Large intestine (tissue), 12 donors: Measurements from ENCODE around the gene CCDC39. TPM values are rescaled to one million over a fixed set of nuclear protein-coding genes. Genes with fewer than 3 reads are reported as not detected.

Experiments used
- DNase-seq, 2 donors: peaks; one replicate each; pipeline versions ENCODE4 v3.0.0 to v3.0.0-alpha.2; 2013
- H3K27ac ChIP-seq: one replicate; pipeline ENCODE4 v1.5.1; 2013; ENCODE audit warnings: low read length
- H3K27me3 ChIP-seq: 2 replicates; pipeline ENCODE4 v1.6.1; 2013; ENCODE audit warnings: low read length; ENCODE audit not compliant: control insufficient read depth, insufficient read depth
- H3K36me3 ChIP-seq: 2 replicates; pipeline ENCODE4 v1.6.1; 2013; ENCODE audit warnings: low read length; ENCODE audit not compliant: control insufficient read depth, insufficient read depth
- H3K4me1 ChIP-seq: one replicate; pipeline ENCODE4 v1.6.1; 2013; ENCODE audit warnings: low read length; ENCODE audit not compliant: control insufficient read depth, insufficient read depth
- H3K4me3 ChIP-seq: one replicate; pipeline ENCODE4 v1.5.1; 2013; ENCODE audit warnings: low read length
- H3K9me3 ChIP-seq: one replicate; pipeline ENCODE4 v1.6.1; 2013; ENCODE audit warnings: mild to moderate bottlenecking, low read depth, low read length, moderate library complexity; ENCODE audit not compliant: control insufficient read depth
- WGBS: methylation state at CpG from one replicate; pipeline ENCODE4 v1.1.5; 2013; ENCODE audit warnings: low lambda C conversion rate; ENCODE audit not compliant: insufficient coverage; 5-methylcytosine and 5-hydroxymethylcytosine counted together
- long read RNA-seq, 11 donors: transcript quantifications; one replicate each; lab custom pipeline, GENCODE V29; 2026
- polyA plus RNA-seq: library from polyadenylated mRNA; unstranded; fragments of 120-200 nt; gene quantifications from one replicate; pipeline ENCODE4 v1.2.1, GENCODE V29; 2013

Gene CCDC39
- not detected for polyA plus RNA-seq
- long read RNA-seq, donor 1 = 0 reads
- long read RNA-seq, donor 2 = 0 reads
- long read RNA-seq, donor 3 = 0 reads
- long read RNA-seq, donor 4 = 0 reads
- long read RNA-seq, donor 5 = 0 reads
- long read RNA-seq, donor 6 = 0 reads
- long read RNA-seq, donor 7 = 0 reads
- long read RNA-seq, donor 8 = 0 reads
- long read RNA-seq, donor 9 = 0 reads
- long read RNA-seq, donor 10 = 0 reads
- long read RNA-seq, donor 11, partial matches to known transcripts = 0 of 7 reads
- long read RNA-seq, donor 11, other reads (novel, unspliced or antisense) = 7 of 7 reads

GRCh38 chr3:180679178-180680096, at the start of gene CCDC39:
TSS of gene CCDC39 (minus strand) at chr3:180679489. CDS start at chr3:180679380, 109 bp downstream.
- H3K27me3 ChIP-seq = peaks cover 15% of the 10 kb centered on the region
- no peaks in the 10 kb centered on the region for H3K9me3 ChIP-seq
- DNase-seq = peak; percentile 56 to 88
- no peaks in the 10 kb centered on the region for H3K36me3 ChIP-seq
- peak within 1 kb of the TSS; percentile 43 for H3K27ac ChIP-seq
- H3K4me3 ChIP-seq = peak within 1 kb of the TSS; percentile 71
- no peaks in the 10 kb centered on the region for H3K4me1 ChIP-seq
- WGBS = no CpG with 5 or more reads among the region's 56 CpGs

- no peaks in the 10 kb centered on the region for H3K4me1 ChIP-seq
- H3K27me3 ChIP-seq = no peaks in the 10 kb centered on the region
- no peaks in the 10 kb centered on the region for H3K9me3 ChIP-seq
- 0% methylated on average over 1 of the region's 1 CpG for WGBS
- DNase-seq = no peak
- H3K27ac ChIP-seq = no peak overlapping the region
- H3K36me3 ChIP-seq = no peaks in the 10 kb centered on the region
- no peak overlapping the region for H3K4me3 ChIP-seq
These were observed 40.7 kb upstream of the CCDC39 start for GRCh38 chr3:180720012-180720411.

GRCh38 chr3:180707896-180708295, 28.6 kb upstream of the CCDC39 start:
- DNase-seq = no peak
- Histone ChIP-seq H3K9me3 (no peaks in the 10 kb centered on the region), H3K4me1 (no peaks in the 10 kb centered on the region), H3K27ac (no peak overlapping the region), H3K4me3 (no peak overlapping the region), H3K27me3 (no peaks in the 10 kb centered on the region), H3K36me3 (no peaks in the 10 kb centered on the region)
- WGBS = no CpG with 5 or more reads among the region's 2 CpGs

- WGBS = 78% methylated on average over 3 of the region's 4 CpGs
- no peak for DNase-seq
- no peak overlapping the region for H3K4me3 ChIP-seq
These were observed 26.3 kb upstream of the CCDC39 start for GRCh38 chr3:180705619-180706018.

GRCh38 chr3:180704532-180704931, 25.2 kb upstream of the CCDC39 start:
- H3K9me3 ChIP-seq = no peaks in the 10 kb centered on the region
- no peak overlapping the region for H3K4me3 ChIP-seq
- no peak overlapping the region for H3K27ac ChIP-seq
- H3K4me1 ChIP-seq = no peaks in the 10 kb centered on the region
- no peaks in the 10 kb centered on the region for H3K36me3 ChIP-seq
- no peak for DNase-seq
- no peaks in the 10 kb centered on the region for H3K27me3 ChIP-seq

More at GRCh38 chr3:180705619-180706018, 26.3 kb upstream of the CCDC39 start:
- Histone ChIP-seq H3K4me1 (no peaks in the 10 kb centered on the region), H3K27me3 (no peaks in the 10 kb centered on the region), H3K9me3 (no peaks in the 10 kb centered on the region), H3K36me3 (no peaks in the 10 kb centered on the region), H3K27ac (no peak overlapping the region)

- Histone ChIP-seq H3K27me3 (no peaks in the 10 kb centered on the region), H3K36me3 (no peaks in the 10 kb centered on the region), H3K9me3 (no peaks in the 10 kb centered on the region), H3K27ac (no peak overlapping the region), H3K4me3 (no peak overlapping the region), H3K4me1 (no peaks in the 10 kb centered on the region)
- no peak for DNase-seq
- no CpG with 5 or more reads among the region's 3 CpGs for WGBS
These were observed 21.7 kb upstream of the CCDC39 start for GRCh38 chr3:180700941-180701340.

GRCh38 chr3:180698760-180699270, 19.5 kb upstream of the CCDC39 start:
- no peak overlapping the region for H3K4me3 ChIP-seq
- peak in 1 of 2 donors; percentile 0 for DNase-seq
- no peaks in the 10 kb centered on the region for H3K4me1 ChIP-seq
- no CpG with 5 or more reads among the region's 3 CpGs for WGBS
- no peak overlapping the region for H3K27ac ChIP-seq
- no peaks in the 10 kb centered on the region for H3K36me3 ChIP-seq
- no peaks in the 10 kb centered on the region for H3K27me3 ChIP-seq
- no peaks in the 10 kb centered on the region for H3K9me3 ChIP-seq

- H3K27ac ChIP-seq = no peak overlapping the region
- no peak for DNase-seq
- no peak overlapping the region for H3K4me3 ChIP-seq
- H3K4me1 ChIP-seq = no peaks in the 10 kb centered on the region
- no peaks in the 10 kb centered on the region for H3K9me3 ChIP-seq
- H3K36me3 ChIP-seq = no peaks in the 10 kb centered on the region
- H3K27me3 ChIP-seq = no peaks in the 10 kb centered on the region
These were observed 15.0 kb upstream of the CCDC39 start for GRCh38 chr3:180694321-180694720.

- Histone ChIP-seq H3K27ac (no peak overlapping the region), H3K4me1 (no peaks in the 10 kb centered on the region), H3K27me3 (no peaks in the 10 kb centered on the region), H3K9me3 (no peaks in the 10 kb centered on the region), H3K36me3 (no peaks in the 10 kb centered on the region), H3K4me3 (no peak overlapping the region)
- WGBS = no CpG with 5 or more reads among the region's 1 CpG
- DNase-seq = no peak
These were observed 14.4 kb upstream of the CCDC39 start for GRCh38 chr3:180693656-180694055.

- Histone ChIP-seq H3K4me3 (no peak overlapping the region), H3K27ac (no peak overlapping the region), H3K9me3 (no peaks in the 10 kb centered on the region), H3K36me3 (no peaks in the 10 kb centered on the region), H3K4me1 (no peaks in the 10 kb centered on the region), H3K27me3 (no peaks in the 10 kb centered on the region)
- DNase-seq = no peak
- 17% methylated on average over 1 of the region's 1 CpG for WGBS
These were observed 10.8 kb upstream of the CCDC39 start for GRCh38 chr3:180690061-180690460.
